M059J (cell line): ENCODE data around the gene ELK3. TPM values are rescaled to one million over a fixed set of nuclear protein-coding genes. Genes with fewer than 3 reads are reported as not detected.

Experiments used
- DNase-seq: peaks from one replicate; pipeline ENCODE4 v3.0.0-alpha.2; 2012; ENCODE audit warnings: low read depth
- total RNA-seq: library from RNA; depleted of rRNA; stranded (reverse); fragments of >200 nt; shearing (Covaris generic); gene quantifications from 2 replicates; pipeline ENCODE4 v1.2.3, GENCODE V29; 2014

Gene ELK3
- total RNA-seq, 1 experiment from 2014 or later: 34.9 TPM

DNA sequence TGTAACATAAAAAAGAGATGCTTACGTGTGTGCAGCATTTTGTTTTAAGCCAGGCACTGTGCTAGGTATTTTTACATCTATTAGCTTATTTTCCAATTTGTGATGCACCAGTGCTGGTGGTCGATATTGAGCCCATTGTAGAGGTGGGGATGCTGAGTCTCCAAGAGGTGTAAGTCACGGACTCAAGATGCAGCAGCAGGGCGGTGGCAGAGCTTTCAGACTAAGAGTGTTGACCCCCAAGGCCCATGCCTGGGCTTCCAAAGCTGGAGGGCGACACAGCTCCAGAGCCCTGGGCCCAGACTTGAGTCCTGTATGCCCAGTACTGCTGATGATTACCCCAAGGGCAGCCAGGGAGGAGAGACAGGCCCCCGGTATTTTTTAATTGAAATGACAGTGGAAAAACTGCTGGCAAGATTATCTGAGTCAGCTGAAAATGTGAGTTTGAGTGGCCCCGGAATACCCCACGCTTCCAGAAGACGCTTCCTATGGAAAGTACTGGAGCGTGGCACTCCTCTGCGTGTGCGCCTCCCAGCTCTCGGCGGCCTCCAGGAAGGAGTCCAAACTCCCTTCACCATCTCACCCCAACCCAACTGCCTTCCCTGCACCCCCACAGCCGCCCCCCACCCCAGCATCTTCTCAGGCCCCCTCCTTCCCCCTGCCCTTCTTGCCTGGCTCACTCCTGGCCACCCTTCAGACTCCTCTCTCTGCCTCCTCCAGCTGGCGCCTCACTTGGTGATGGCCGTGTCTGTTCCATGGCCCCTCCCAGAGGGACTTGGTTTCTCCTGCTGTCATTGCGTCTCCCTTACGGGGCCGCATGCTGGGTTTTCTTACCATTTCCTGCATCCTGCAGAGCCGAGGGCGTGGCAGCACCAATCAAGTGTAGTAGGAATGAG, 40.7 kb downstream of the ELK3 start:
- no peak for DNase-seq

DNA sequence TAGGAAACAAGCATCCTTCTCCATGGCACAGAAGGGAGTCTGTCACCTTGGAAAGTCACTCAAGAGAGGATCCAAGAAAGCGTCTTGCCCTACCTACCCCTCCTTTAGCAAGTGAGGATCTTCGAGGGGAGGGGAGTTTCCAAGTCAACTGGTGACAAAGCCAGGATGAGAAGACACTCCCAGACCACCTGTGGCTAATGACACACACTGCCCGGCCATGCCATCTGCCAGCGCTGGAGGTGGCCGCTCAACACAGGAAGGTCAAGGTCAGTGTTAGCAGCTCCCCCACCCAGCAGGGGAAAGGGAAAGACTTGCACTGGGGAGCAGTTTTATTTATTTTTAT, 41.3 kb downstream of the ELK3 start:
- DNase-seq: peak; percentile 33

DNA sequence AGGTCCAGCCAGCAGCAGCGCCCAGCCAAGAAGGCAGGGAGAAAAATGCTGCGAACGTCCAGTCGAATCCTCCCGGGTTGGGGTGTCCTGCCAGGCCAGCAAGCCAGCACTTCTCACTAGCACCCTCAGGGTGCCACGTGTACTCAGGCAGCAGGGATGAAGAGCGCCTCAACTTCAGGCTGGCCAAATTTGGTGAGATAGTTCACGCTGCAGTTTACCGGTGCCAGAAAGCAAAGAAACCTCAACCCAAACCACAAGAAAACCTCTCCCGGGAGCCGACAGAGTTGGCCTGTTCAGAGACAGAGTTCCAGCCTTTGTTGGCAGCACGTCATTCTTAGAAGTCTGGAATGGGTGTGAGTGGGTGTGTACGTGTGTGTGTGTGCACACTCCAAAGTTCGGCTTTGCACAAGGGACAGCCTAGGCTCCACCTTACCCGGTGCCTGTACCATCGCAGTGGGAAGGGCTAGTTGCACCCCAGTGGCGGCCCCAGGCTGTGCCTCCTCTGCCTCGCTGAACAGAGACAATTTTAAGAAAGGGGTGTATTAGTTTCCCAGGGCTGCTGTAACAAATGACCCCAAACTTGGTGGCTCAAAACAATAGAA, 42.1 kb downstream of the ELK3 start:
- peak; percentile 72 for DNase-seq

DNA sequence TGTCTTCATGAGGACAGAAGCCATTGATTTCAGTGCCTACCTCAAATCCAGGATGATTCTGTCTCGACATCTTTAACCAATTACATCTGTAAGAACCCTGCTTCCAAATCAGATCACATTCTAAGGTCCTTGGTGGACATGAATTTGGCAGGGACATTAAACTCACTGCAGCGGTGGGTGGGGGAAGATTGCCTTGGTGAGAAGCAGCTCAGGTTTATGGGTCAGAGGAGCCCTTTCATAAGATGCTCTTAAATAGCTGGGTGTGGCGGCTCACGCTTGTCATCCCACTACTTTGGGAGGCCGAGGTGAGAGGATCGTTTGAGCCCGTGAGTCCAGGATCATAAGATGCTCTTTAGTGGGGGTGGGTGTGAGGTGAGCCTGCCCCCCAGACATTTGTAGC, 42.9 kb downstream of the ELK3 start:
- peak; percentile 20 for DNase-seq

DNA sequence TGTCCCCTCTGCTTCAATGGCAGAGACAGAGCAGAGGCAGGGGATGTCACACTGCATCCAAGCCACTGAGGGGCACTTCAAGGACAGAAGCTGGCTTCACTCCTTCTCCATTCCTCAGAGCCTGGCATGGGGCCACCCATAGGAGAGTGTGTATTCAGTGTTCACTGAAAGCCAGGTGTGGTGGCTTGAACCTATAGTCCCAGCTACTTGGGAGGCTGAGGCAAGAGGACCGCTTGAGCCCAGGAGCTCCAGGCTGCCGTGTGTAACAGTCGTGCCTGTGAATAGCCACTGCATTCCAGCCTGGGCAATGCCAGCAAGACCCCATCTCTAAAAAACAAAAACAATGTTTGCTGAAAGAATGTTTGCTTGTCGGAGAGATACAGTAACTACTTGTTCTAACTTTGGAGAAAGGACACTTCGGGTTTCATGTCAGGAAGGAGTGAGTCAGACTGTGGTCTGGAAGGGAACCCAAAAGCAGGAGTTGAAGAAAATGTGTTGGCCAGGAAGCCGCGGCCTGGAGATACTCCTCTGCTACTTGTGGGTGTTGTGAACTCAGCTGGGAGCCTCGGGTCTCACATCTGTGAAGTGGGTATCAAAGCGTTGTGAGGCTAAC, 43.4 kb downstream of the ELK3 start:
- DNase-seq: peak; percentile 97

DNA sequence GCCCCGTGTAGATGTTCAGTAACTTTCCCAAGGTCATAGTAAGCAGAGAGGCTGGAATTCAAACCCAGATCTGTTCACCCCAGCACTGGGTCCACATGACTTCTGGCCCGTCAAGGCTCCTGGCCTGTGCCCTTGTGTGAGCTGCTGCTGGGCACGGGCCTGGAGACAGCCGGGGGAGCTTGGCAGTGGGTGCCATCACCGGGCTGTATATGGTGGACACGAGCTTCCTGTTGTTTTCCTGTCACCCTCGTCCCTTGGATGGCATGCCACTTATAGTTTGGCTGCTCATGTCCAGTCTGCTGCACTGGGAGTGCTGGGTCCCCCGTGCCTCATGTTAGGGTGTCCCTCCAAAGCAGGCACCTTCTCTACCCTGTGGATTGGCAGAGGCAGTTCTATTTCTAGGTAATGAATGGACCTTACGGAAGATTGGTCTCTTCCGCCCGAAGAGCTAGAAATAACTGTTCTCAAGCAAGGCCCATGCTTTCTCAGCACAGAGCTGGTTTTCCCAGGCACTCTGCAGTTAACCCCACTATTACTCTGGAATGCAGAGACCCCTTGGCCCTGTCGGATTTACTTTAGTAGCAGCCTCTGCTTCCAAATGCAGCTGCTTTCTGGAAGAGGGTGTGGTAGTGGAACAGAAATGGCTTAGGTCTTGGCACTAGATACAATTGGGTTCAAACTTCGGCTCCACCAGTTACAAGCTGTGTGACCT, 44.3 kb downstream of the ELK3 start:
- DNase-seq: no peak

DNA sequence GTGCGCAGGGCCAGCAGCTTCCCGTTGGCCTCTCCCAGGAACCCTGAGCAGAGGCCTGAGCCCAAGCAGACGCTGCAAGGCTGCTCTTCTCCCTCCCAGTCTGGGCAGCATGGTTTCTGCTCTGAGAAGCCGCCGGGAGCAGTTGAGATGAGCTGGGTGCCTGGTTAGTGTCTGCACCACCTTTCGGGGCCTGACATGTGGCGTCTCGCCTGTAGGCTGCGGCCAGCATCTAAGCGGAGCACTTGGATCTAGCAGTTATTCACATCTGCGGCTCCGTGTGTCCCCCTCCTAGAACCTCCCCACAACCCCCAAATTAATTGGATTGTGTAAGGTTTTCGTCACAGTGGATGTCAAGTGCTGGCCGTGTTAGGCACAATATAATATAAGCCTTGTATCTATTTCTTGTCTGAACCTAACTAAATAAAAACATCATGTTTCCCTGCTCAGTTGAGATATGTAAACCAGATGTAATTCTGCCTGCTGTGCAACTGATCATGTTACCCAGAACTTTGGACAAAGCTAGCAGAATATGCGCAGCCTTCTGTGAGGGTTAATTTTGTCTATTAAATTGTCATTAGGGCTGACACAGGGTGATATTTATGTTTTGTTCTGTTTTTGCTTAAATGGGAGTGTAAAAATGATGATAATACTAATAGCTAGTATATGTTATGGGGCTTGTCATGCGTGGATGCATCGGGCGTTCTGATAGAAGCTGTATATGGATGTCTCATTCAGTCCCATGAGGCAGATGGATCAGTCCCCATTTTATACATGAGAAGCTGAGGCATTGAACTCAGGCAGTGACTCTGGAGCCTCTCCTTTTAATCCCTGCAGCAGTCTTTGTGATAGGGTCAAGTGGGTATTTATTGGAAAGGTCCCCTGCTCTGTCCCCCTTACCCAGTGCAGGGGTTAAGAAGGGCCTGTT, 45.8 kb downstream of the ELK3 start:
- no peak for DNase-seq

DNA sequence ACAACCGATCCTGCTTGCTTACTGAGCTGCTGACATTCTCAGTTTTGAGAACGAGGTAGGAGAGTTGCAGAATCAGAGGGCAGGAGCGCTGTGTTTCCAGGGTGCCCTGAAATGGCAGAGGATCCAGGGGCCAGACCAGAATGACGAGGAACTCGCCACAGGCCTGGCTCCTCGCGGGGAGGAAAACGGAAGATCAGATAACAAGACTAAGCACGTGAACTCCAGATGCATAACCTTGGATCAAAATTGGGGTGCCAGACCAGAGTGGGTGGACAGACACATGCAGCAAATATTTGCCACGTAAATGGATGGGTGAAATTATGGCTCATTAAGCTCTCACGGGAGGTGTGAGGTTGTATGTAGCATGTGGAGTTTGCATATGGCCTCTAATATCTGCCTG, 46.5 kb downstream of the ELK3 start:
- no peak for DNase-seq

DNA sequence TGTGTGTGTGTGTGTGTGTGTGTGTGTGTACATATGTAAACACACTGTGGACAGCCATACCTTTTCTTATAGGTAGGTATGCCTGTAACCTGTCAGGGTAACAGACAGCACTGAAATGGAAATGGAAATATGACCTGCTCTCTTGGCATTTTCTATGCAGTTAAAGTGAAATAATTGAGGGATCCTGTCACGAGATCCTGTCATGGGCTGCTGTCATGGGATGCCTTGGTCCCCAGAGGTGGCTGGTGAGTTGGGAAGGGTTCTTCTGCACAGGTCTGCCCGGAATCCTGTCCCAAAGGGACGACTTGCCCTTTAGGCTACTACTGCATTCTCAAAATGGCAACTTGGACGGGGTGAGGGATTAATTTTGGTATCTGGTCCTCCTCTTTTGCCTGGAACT, 47.3 kb downstream of the ELK3 start:
- DNase-seq: no peak

DNA sequence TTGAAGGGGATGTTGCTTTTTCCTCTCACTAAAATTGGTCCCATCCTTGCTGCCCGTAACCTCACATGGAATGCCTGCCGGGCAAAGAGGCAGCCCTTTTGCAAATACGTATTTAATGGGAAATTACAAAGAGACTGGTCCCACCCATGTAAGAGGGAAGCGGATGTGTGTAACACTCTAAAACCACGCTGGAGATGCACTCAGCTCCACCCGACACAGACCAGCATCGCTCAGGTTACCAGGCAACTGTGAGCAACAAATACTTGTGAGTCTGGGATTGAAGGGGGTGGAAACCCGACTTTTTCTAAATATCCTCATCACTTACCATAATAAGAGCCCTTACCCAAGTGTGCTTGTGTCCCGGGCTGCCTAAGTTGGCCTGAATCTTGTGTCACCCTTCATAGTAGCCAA, 47.7 kb downstream of the ELK3 start:
- peak; percentile 39 for DNase-seq

DNA sequence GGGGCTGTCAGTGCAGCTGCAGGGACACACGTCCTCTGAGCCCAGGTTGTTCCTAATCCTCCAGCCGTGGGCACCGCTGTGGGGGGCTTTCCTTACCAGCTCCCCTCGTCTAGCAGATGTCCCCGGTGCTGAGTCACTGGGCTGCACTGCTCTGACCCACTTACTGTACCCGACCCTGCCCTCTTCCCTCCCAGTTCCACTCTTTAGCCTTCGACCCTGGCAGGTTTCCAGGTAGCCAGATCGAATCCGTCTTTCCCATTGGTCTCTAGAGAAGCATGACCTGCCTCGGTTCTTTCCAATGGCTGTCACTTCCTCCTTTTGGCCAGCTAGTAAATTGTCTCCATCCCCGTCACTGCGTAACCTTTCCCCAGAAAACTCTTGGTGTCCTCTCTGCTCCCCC, 48.4 kb downstream of the ELK3 start:
- no peak for DNase-seq

DNA sequence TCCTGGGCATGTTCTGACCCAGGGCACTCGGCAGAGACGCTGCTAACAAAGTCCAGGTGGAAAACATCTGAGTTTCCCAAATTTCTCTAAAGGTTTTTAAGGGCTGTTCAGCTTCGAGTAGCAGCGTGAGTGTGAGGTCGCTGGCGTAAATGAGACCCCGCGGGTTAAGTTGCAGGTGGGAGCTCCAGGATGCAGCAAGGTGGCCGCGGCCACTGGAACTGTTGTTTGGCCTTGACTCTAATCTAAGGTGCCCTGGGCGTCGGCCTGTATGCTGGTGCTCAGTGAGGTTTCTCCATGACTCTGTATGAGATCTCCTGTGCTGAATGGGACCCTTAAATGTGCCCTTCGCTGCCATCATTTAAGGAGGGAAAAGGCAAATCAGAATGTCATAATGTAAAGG, 50.7 kb downstream of the ELK3 start:
- DNase-seq: no peak

DNA sequence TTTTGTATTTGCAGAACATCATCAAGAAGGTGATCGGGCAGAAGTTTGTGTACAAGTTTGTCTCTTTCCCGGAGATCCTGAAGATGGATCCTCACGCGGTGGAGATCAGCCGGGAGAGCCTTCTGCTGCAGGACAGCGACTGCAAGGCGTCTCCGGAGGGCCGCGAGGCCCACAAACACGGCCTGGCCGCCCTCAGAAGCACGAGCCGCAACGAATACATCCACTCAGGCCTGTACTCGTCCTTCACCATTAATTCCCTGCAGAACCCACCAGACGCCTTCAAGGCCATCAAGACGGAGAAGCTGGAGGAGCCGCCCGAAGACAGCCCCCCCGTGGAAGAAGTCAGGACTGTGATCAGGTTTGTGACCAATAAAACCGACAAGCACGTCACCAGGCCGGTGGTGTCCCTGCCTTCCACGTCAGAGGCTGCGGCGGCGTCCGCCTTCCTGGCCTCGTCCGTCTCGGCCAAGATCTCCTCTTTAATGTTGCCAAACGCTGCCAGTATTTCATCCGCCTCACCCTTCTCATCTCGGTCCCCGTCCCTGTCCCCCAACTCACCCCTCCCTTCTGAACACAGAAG, 52.8 kb downstream of the ELK3 start:
- no peak for DNase-seq

DNA sequence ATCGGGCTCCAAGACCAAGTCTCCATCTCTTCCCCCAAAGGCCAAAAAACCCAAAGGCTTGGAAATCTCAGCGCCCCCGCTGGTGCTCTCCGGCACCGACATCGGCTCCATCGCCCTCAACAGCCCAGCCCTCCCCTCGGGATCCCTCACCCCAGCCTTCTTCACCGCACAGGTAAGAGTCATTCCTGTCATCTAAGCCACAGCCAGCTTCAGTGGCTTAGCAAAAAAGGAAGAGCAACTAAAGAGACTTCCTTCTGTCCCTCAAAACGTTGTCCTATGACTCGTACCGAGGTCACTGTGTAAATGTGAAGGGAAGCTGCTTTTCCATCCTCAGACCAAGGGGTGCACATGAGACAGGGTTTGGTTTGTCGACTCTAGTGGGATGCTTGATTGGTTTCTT, 53.4 kb downstream of the ELK3 start:
- DNase-seq: peak; percentile 68

DNA sequence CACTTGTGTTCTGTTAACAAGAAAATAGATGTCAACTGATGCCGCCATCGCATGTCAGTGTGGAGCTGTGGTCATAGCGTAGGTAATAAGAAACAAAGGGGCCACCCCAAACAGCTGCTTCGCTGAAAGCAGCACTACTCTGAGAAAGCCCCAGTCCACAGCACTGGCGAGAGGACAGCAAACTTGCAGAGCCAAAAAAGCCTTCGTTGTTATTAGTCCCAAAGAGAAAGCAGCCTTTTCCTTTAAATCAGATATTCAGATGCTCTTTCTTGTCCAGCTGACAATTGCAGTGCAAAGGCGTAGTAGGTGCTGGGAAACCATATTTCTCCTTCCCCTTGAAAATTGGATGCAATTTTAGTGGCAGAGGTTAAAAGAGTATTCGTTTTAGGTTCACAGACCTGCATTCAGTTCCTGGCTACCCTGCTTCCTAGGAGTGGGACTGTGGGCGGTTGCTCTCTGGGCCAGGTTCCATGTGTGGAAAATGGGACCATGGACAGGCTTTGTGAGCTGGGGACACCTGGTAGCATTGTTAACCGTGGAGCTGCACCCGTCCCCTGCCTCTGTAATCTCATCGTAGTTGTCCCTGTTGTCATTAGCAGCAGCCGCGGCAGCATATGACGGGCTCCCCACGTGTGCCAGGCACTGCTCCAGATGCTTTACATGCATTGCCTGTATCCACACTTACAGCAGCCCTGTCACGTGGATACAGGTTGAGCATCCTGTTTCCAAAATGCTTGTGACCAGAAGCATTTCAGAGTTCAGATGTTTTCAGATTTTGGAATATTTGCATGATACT, 54.2 kb downstream of the ELK3 start:
- DNase-seq: no peak

DNA sequence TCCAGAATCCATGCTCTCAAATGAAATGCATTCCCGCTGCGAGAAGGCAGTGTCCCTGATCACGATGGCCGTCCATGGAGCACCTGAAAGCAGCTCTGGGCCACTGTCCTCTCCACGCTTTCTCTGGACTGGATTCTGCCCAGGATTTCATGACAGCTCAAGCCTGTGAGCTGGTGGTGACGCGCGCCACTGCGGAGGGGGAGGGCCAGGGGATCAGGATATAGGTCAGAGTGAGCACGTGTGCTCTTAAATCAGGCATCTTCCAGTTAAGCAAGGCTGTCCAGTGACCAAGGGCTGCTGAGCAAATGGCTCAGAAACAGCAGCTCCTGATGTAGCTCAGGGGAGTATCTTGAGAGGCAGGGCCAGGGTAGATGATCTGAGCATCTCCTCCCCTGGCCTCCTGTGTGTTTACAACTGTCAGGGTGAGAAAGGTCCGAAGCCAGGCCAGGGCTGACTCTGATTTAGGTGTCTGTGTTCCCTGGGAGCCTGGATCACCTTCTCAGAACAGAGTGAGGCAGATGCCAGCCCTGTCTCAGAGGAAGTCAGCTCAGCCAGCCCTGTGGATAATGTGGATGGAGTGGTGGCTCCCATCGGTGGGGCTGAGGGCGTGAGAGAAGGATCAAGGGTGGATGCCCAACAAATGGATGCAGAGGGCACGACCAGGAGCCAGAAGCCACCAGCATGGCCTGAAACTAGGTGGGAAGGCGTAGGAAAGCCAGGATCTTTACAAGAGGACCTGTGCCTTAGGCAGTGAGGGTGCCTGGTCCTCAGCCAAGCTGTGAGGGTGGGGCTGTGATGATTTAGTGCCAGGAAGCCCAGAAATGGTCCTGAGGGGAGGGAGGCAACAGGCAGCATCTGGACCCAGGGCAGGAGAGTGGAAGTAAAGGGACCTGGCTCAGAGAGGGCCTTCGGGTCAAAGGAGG, 55.3 kb downstream of the ELK3 start:
- DNase-seq: no peak

DNA sequence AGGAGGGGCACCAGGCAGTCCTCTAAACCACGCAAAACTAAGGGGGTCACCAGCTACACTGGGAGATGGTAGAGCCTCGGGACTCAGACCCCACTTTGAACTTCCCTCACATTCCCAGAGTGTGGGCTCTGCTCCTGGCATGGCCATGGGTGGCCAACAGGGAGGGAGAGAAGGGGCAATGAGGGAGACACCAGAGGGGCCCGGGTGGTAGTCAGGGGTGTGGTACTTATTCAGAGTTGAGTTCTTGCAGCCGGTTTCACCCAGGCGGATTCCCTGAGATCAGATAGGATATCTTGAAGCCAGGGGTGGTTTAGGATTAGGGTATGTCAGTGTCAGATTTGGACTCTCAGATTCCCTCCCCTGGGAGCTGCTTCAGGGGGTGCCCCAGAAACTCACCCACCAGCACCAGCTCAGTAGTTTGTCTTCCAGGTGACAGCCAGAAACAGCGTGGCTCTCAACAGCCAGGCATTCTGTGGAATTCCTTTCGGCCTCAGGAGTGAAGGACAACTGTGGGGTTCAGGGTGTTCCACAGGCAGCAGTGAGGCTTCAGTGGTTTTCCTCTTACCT, 56.0 kb downstream of the ELK3 start:
- no peak for DNase-seq

DNA sequence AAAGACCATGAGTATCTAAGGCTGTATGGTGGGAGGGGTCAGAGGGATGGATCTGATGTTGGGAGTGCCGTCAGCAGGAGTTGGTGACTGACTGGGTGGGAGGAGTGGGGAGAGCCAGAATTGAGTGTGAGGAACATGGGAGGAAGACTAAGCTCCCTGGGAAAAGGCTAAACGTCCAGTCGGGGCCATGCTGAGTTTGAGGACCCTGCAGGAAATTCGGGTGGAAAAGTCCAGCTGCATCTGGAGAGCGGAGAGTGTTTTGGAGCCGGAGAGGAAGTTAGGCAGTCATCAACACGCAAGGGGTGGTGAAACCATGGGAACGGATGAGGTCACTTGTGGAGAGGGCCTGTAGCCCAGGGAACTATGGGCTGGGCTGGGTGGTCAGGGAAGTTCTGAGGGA, 60.9 kb downstream of the ELK3 start:
- peak; percentile 15 for DNase-seq
